CD4-positive, alpha-beta T cell treated with Interferon gamma for 1 hour (primary cell): Measurements from ENCODE around the gene EED.
A peak's percentile ranks its signal among the peaks of the same experiment; 100 is the strongest.
"Not testable (repeated sequence)": the region's sequence is repeated elsewhere in the genome, so short reads cannot be mapped to it uniquely, and the experiment has no call there.

Experiments
- DNase-seq: peaks from one replicate; pipeline ENCODE4 v3.0.0-alpha.2; 2020

The EED gene

DNA sequence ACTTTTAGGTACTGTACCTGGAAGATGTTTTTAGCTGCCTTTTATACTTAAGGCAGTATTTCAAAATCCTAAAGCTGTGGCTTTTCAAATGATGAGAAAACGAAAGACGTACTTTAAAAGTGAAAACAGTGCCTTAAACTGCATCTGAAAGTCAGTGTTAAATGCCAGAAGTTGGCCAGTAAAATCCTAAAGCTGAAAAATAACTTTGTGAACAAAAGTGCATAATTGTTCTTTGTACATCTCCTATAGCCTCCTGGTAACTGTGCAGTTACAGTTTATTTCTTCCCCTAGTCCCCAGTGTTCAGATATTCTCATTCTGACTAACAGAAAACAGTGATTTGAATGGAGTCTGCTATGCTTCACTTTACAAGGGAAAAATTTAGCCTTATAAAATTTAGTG, 6.8 kb downstream of the EED start:
- DNase-seq = no peak

- DNase-seq = no peak
These were observed 11.3 kb downstream of the EED start for GRCh38 chr11:86255896-86256295.

DNA sequence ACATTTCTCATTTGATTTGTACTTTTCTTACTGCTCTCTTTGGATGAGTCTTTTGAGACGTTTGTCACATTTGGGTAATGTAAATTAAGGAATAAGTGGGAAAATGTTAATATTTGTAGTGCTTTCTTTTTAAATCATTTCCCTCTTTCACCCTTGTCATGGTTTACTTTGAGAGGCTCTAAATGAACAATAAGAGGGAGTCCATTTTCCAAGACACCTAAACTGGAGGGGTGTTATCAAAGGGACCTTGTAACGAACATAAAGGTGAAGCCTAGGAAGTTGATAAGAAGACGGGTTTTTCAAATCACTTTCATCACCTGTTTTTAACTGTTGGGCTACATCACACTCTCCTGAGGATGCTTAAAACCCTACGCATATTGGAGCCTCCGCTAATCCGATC, 12.1 kb downstream of the EED start:
- DNase-seq = no peak

DNA sequence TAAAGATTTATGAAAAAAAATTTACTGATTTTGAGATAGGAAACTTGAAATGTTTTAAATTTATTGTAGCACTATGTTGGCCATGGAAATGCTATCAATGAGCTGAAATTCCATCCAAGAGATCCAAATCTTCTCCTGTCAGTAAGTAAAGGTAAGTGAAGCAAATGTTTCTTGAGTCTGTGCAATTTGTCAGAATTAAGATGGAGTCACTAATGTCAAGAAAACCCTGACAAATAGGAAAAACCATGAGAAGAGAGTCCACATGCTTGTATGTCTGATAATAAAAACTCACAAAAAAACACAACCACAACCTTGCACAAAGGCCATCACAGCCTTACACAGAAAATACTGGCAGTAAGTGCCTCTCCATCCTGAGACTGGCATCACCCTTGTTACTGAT, 12.9 kb downstream of the EED start:
- no peak for DNase-seq

DNA sequence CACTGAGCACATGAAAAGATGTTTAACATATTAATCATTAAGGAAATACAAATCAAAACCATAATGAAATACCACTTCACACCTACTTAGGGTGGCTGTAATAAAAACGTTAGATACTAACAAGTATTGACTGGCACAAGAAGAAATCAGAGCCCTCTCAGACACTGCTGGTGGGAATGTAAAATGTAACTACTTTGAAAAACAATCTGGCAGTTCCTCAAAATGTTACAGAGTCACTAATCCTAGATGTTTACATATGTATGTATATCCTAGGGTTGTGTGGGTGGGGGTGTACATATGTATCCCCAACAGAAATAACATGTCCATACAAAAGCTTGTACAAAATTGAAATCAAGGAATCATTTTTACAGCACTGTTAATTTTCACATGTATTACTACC, 15.2 kb downstream of the EED start:
- DNase-seq = no peak

- DNase-seq = no peak
These were observed 16.8 kb downstream of the EED start for GRCh38 chr11:86261328-86261727.

DNA sequence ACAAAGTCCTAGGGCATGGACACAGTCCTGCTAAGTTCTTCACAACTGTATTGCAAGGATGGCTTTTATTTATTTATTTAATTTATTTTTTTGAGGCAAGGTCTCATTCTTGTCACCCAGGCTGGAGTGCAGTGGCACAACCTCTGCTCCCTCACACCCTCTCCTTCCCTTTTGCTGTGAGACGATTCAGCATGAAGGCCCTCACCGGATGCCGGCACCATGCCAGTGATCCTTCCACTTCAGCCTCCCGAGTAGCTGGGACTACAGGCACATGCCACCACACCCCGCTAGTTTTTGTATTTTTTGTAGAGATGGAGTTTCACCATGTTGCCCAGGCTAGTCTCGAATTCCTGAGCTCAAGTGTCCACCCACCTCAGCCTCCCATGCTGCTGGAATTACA, 17.8 kb downstream of the EED start:
- DNase-seq = no peak

GRCh38 chr11:86264649-86265048, 20.1 kb downstream of the EED start:
- DNase-seq = no peak

- DNase-seq = no peak
These were observed 20.6 kb downstream of the EED start for GRCh38 chr11:86265194-86265593.

DNA sequence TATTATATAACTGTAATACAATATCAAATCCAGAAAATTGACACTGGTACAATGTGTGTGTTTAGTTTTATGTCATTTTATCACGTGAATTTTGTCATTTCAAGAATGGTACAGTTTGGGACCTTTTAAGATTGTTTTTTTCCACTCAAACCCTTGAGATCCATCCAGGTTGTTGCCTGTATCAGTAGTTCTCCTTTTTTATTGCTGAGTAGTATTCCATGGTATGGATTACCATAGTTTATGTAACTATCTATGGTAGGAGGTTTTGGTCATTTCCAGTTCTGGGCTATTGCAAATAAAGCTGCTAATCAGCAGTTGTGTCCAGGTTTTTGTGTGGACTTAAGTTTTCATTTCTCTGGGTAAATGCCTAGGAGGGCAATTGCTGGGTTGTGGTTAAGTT, 25.1 kb downstream of the EED start:
- no peak for DNase-seq

- DNase-seq = no peak
These were observed 29.9 kb downstream of the EED start for GRCh38 chr11:86274503-86274902.

DNA sequence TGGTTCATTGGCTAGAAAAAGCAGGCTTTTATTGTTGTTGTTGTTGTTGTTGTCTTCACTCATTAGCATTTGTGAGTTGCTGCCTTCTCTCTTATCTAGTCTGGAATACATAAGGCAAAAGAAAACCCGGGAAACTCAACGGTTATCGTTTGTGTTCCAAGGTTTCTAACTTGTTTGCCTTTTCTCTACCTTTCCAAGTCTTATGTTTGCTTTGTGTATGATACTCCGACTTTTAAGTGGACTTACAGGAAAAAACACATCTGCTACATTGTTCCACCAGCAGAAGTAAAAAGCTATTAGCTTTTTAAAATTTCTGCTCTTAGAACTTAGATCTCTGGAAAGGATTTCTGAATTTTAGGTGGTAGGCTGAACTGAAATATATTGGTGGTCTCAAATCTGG, 30.4 kb downstream of the EED start:
- no peak for DNase-seq

DNA sequence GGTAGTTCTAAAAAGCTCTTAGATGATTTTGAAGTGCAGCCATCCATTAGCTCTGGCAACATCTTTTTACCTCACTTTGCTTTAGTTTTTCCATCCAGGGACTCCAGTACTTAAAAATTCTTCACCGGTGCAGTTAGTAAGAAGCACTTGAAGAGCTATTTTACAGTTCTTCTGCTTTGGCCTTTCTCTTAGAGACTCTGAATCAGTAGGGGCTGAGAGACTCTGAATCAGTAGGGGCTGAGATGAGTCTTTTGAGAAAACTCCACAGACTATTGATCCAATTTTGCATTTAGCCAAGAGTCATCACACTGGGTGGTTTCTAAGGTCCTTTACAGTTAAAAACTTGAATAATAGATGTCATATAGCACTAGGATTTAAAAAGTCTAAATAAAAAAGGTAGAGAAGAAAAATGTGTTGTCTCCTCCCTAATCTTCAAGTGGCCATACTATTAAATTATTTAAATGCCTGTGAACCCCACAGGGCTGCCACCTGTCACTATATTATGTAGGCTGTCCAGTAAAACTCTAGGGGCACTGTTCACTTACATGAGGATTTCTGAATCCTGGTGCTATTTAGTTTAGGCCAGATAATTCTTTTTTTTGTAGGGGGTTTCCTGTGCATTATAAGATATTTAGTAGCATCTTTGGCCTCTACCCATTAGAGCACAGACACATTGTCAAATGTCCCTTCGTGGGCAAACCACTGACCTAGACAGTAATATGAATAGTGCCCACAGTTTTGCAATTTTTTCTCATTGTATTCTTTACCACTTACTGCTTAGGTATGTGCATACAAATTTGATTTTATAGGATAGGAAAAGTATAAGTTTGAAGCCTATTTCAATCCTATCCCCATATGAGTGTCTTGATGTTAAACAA, 31.2 kb downstream of the EED start:
- no peak for DNase-seq

GRCh38 chr11:86277741-86278140, 33.2 kb downstream of the EED start:
- no peak for DNase-seq

DNA sequence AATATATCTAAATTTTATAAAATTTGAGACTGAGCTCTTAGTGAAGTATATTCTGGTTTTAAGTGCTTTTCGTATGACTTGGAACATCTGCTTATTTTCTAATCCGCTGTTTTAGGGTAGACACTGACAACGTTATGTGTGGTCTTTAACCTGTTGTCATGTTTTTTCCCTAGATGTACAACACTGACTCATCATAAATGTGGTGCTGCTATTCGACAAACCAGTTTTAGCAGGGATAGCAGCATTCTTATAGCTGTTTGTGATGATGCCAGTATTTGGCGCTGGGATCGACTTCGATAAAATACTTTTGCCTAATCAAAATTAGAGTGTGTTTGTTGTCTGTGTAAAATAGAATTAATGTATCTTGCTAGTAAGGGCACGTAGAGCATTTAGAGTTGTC, 33.7 kb downstream of the EED start:
- DNase-seq = no peak

- no peak for DNase-seq
These were observed 35.2 kb downstream of the EED start for GRCh38 chr11:86279747-86280146.

DNA sequence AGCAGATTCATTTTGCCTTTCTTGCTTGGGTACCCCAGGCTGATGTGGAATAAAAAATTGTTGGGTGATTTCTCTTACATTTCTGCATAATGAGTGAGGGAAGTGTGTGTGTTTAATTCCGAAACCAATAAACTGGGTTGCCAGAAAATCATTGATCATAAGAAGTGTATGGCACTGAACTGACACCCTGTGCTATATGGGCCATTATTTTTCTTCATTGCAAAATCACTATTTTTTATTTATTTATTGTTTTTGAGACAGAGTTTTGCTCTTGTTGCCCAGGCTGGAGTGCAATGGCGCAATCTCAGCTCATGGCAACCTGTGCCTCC, 42.9 kb downstream of the EED start:
- DNase-seq = no peak

- no peak for DNase-seq
These were observed 44.4 kb downstream of the EED start for GRCh38 chr11:86288776-86289507.

- DNase-seq = not testable (repeated sequence)
These were observed 45.1 kb downstream of the EED start for GRCh38 chr11:86289508-86290280.

DNA sequence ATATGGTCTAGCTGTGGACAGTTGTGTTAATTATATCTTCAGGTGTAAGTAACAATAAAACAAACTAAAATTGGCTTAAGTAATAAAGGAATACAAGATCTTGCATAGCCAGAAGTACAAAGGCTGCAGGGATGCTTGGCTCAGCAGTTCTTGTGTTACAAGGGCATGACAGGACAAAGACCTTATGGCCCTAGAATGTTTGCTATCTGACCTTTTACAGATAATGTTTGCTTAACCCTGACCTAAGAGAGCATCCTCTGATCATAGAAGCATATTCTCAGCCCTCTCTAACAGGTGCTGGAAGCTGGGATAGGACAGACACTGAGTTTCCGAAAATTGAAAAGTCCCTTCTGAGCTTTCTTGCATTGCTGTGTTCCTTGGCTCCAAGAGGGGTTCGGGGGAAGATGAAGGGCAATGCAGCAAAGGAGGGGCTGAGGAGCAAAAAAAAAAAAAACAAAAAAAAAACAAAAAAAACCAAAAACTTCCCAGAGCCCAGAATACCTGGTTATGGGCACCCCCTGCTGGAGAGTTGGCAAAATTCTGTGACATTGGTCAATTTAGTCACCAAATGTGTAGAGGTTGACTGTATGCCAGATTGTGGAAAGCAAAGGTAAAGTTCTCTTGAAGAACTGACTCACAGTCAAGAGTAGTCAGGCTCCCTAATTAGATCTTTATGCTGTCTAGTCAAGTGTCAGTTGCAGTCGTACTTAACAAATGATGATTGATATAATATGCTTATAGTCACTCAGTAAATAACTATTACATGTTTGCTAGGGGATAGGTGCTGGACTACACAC, 47.1 kb downstream of the EED start:
- peak; percentile 36 for DNase-seq

GRCh38 chr11:86292912-86293616, 48.5 kb downstream of the EED start:
- DNase-seq = no peak

GRCh38 chr11:86294026-86294425, 49.5 kb downstream of the EED start:
- DNase-seq = no peak
